Measurements from ENCODE around the gene PRDM2. TPM values are rescaled to one million over a fixed set of nuclear protein-coding genes. Genes with fewer than 3 reads are reported as not detected.

PRDM2 gene
- total and polyA plus RNA-seq, 2 of the 13 experiments (the other 11 are each of a cell fraction or from before 2014, with no cell fraction given) = 4.0 to 6.5 TPM

- TF ChIP-seq GPBP1L1 (CRISPR knock-in tag; IDR thresholded peaks at IDR 0.05) (no peak), TBL1XR1 (IDR thresholded peaks at IDR 0.05; ENCODE audit: borderline replicate concordance, low read length, partially characterized antibody) (no peak), KDM2A (CRISPR knock-in tag; IDR thresholded peaks at IDR 0.05; ENCODE audit: borderline replicate concordance, low read depth) (no peak), NFATC3 (CRISPR knock-in tag; IDR thresholded peaks at IDR 0.05) (no peak), ETS1 (CRISPR knock-in tag; IDR thresholded peaks at IDR 0.05) (no peak)
These were observed 171.4 kb downstream of the PRDM2 start (continued) for GRCh38 chr1:13871413-13871812.

- BruUV-seq (replicated peaks) = no TSS peak
- no peak overlapping the region for H3K9ac ChIP-seq (ENCODE audit: insufficient read depth, low read depth, low read length)
- H3K4me1 ChIP-seq (ENCODE audit: insufficient read depth, low read length) = no peaks in the 10 kb centered on the region
- in situ Hi-C loops (cut with HindIII; ENCODE audit: extremely low pct_ligation_motif_present, low pct_unique_long_range_greater_than_20kb) (no loop called here), intact Hi-C loops (cut with micrococcal nuclease; ENCODE audit: unreplicated experiment) (no loop called here)
- ATAC-seq (no peak), FAIRE-seq (no peak), DNase-seq (ENCODE audit: low spot score) (no peak)
- TF ChIP-seq KAT7 (CRISPR knock-in tag; IDR thresholded peaks at IDR 0.05; ENCODE audit: borderline replicate concordance) (no peak), ZMYM3 (CRISPR knock-in tag; IDR thresholded peaks at IDR 0.05) (no peak), ZNF766 (CRISPR knock-in tag; IDR thresholded peaks at IDR 0.05; ENCODE audit: borderline replicate concordance) (no peak), WIZ (CRISPR knock-in tag; IDR thresholded peaks at IDR 0.05) (no peak)
- H3K9me3 ChIP-seq (ENCODE audit: low read length) = no peaks in the 10 kb centered on the region
- peaks cover 0 to 5% of the 10 kb centered on the region in 2 experiments; a peak in 2 of 5 replicates for H3K27me3 ChIP-seq (ENCODE audit: control insufficient read depth in 1 of 2, insufficient read depth in 2 of 2, low read length in 2 of 2)
- 3% methylated on average over 3 of the region's 3 CpGs for WGBS (ENCODE audit: low lambda C conversion rate)
- H3K4me3 ChIP-seq (replicated peaks in 1 of 3; ENCODE audit: insufficient read depth in 1 of 3, low read depth in 2 of 3, low read length in 3 of 3) = no peak overlapping the region
- ChIA-PET CTCF (ENCODE audit: low intra/inter-chr PET ratio, low total read pairs) (no interaction called here), POLR2A (no interaction called here)
- no peak overlapping the region for H3K27ac ChIP-seq (ENCODE audit: extremely low read length, insufficient read depth, low read length)
- H4K20me1 ChIP-seq (ENCODE audit: insufficient read depth, low read length) = no peaks in the 10 kb centered on the region
- no peaks in the 10 kb centered on the region for H3K79me2 ChIP-seq (ENCODE audit: insufficient read depth, low read length)
- H3K4me2 ChIP-seq (ENCODE audit: low read depth, low read length) = no peak overlapping the region
- no peak overlapping the region for H2AFZ ChIP-seq (ENCODE audit: low read length)
- H3K36me3 ChIP-seq (replicated peaks in 1 of 2; ENCODE audit: control insufficient read depth in 1 of 2, insufficient read depth in 2 of 2, low read length in 2 of 2) = no peaks in the 10 kb centered on the region
These were observed 171.9 kb downstream of the PRDM2 start for GRCh38 chr1:13871886-13872285.

All from HepG2 (cell line).